ENCODE data around the gene NPSR1.

DNA sequence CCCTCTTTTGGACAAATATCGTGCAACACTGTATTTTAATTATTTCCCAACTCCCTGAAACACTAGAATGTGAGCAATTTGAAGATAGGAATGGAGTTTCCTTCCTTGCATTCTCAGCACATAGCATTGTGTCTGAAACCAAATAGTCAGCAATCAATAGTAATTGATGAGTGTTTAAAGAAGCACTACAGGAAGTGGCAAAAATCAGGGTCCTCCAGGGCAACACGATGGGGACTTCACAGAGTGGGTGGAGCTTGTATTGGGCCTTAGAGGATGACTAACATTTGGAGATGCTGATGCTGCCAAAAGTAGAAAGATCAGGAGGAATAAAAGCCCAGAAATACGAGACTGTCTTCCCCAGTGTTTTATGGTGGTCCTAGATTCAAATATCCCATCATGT, 94.9 kb downstream of the NPSR1 start:
- no peak for TF ChIP-seq POLR2A (IDR thresholded peaks at IDR 0.05)
- TF ChIP-seq CTCF (IDR thresholded peaks at IDR 0.05): no peak

Data from uterus (tissue), 2 donors.